NCI-H187 (cell line): ENCODE results near the gene BAAT.
"Not testable (repeated sequence)": the region's sequence is repeated elsewhere in the genome, so short reads cannot be mapped to it uniquely, and the experiment has no call there.

Experiments used
- DNase-seq, 2 experiments: peaks; one replicate each; lab custom pipeline; 2025; lab: John Stamatoyannopoulos, UW

The BAAT gene

GRCh38 chr9:101384873-101385536, at the start of gene BAAT:
Gene BAAT, minus strand, starts transcription at chr9:101385006. Its CDS starts 13,602 bp downstream, at chr9:101371404.
- not testable (repeated sequence) for DNase-seq

GRCh38 chr9:101433229-101433628, 48.4 kb upstream of the BAAT start:
- DNase-seq = no peak

GRCh38 chr9:101432740-101433139, 47.9 kb upstream of the BAAT start:
- DNase-seq = no peak

GRCh38 chr9:101432171-101432570, 47.4 kb upstream of the BAAT start:
- DNase-seq = no peak

GRCh38 chr9:101429736-101430135, 44.9 kb upstream of the BAAT start:
- DNase-seq = no peak

- no peak for DNase-seq
Observed at GRCh38 chr9:101428909-101429308, 44.1 kb upstream of the BAAT start.

- DNase-seq = no peak
Observed at GRCh38 chr9:101427957-101428655, 43.3 kb upstream of the BAAT start.

- DNase-seq = no peak
Observed at GRCh38 chr9:101427358-101427757, 42.6 kb upstream of the BAAT start.

GRCh38 chr9:101421653-101422065, 36.9 kb upstream of the BAAT start:
- DNase-seq = no peak

- no peak for DNase-seq
Observed at GRCh38 chr9:101419863-101420262, 35.1 kb upstream of the BAAT start.

GRCh38 chr9:101418518-101419430, 34.0 kb upstream of the BAAT start:
- no peak for DNase-seq

- no peak for DNase-seq
Observed at GRCh38 chr9:101417977-101418376, 33.2 kb upstream of the BAAT start.

GRCh38 chr9:101417389-101417788, 32.6 kb upstream of the BAAT start:
- no peak for DNase-seq

GRCh38 chr9:101415578-101415977, 30.8 kb upstream of the BAAT start:
- no peak for DNase-seq

GRCh38 chr9:101414839-101415238, 30.0 kb upstream of the BAAT start:
- DNase-seq = no peak

- DNase-seq = no peak
Observed at GRCh38 chr9:101409079-101409477, 24.3 kb upstream of the BAAT start.

- no peak for DNase-seq
Observed at GRCh38 chr9:101408374-101409078, 23.7 kb upstream of the BAAT start.

GRCh38 chr9:101403516-101404285, 18.9 kb upstream of the BAAT start:
- no peak for DNase-seq

- no peak for DNase-seq
Observed at GRCh38 chr9:101400120-101400519, 15.3 kb upstream of the BAAT start.

GRCh38 chr9:101399643-101399970, 14.8 kb upstream of the BAAT start:
- no peak for DNase-seq

- DNase-seq = no peak
Observed at GRCh38 chr9:101398930-101399642, 14.3 kb upstream of the BAAT start.
